H1 (cell line): ENCODE data around the gene TBC1D9B.

Experiments used
- ASH2L ChIP-seq: fragments of 200-600, 300-600 bp; sonication (generic); IDR thresholded peaks from one replicate; pipeline ENCODE4 v1.7.1; 2017; ENCODE audit warnings: low read length
- CTCF ChIP-seq, 3 experiments: IDR thresholded peaks; 1 replicate in 2 of 3; 2 replicates in 1 of 3; pipeline versions ENCODE4 v1.5.1 to v1.6.1; 2011; ENCODE audit warnings: low read length in 3 of 3, mild to moderate bottlenecking in 3 of 3, inconsistent platforms in 2 of 3, low read depth in 1 of 3, moderate library complexity in 1 of 3; ENCODE audit not compliant: insufficient read depth in 1 of 3; ENCODE audit errors: control extremely low read depth in 1 of 3
- KDM4A ChIP-seq: IDR thresholded peaks from one replicate; pipeline ENCODE4 v1.7.1; 2012; ENCODE audit warnings: low read depth, mild to moderate bottlenecking, moderate library complexity, low read length, inconsistent platforms; ENCODE audit not compliant: severe bottlenecking
- POLR2A ChIP-seq, 2 experiments: IDR thresholded peaks; 1 replicate in 1 of 2; 2 replicates in 1 of 2; pipeline ENCODE4 v1.6.1; 2011; ENCODE audit warnings: low read depth in 2 of 2, low read length in 2 of 2, mild to moderate bottlenecking in 2 of 2; ENCODE audit errors: control extremely low read depth in 1 of 2

GRCh38 chr5:179821298-179822058 lies 86.2 kb downstream of the TBC1D9B start:
- peak; percentile 23 for TF ChIP-seq ASH2L
- TF ChIP-seq KDM4A, result peak; percentile 40
- TF ChIP-seq CTCF (IDR thresholded peaks at IDR 0.05; ENCODE audit: control extremely low read depth in 1 of 3, insufficient read depth in 1 of 3, low read depth in 1 of 3, low read length in 3 of 3), result 0 out of 4 replicates have a peak, but pooled peaks of 1 of the 3 experiments have one; percentile 11
- TF ChIP-seq POLR2A (IDR thresholded peaks at IDR 0.05; ENCODE audit: control extremely low read depth in 1 of 2, low read depth in 2 of 2, low read length in 2 of 2), result 0 out of 3 replicates have a peak, but pooled peaks of 1 of the 2 experiments have one; percentile 35
